Measurements from ENCODE around the gene SLC39A3. TPM values are rescaled to one million over a fixed set of nuclear protein-coding genes. Genes with fewer than 3 reads are reported as not detected.

SLC39A3 gene
- total and polyA plus RNA-seq, 2 of the 8 experiments (the other 6 are each of a cell fraction or from before 2014, with no cell fraction given) = 33.0 to 52.9 TPM

GRCh38 chr19:2729943-2730818 lies 9.6 kb downstream of the SLC39A3 start (continued):
- TF ChIP-seq KDM1A (IDR thresholded peaks at IDR 0.05; ENCODE audit: borderline replicate concordance, low read length) (no peak), PHF8 (conservative IDR thresholded peaks at IDR 0.05; ENCODE audit: low read depth, low read length) (no peak), KDM4A (IDR thresholded peaks at IDR 0.05; ENCODE audit: low read depth, low read length, severe bottlenecking) (no peak)

All from H1 (cell line).